Posterior vena cava (tissue), 2 donors: ENCODE measurements around the gene GOLGA5. TPM values are rescaled to one million over a fixed set of nuclear protein-coding genes. Genes with fewer than 3 reads are reported as not detected.
A peak's percentile ranks its signal among the peaks of the same experiment; 100 is the strongest.
"Not testable (repeated sequence)": the region's sequence is repeated elsewhere in the genome, so short reads cannot be mapped to it uniquely, and the experiment has no call there.

Experiments used
- DNase-seq: peaks from one replicate; pipeline ENCODE4 v3.0.0-alpha.2; 2020; ENCODE audit warnings: low spot score
- intact Hi-C, 2 donors: fragments of 100-400 bp; cut with DNase I; formaldehyde crosslinking; loops; one replicate each; pipeline versions ENCODE4 v1.14.1 to v1.14.2; 2022 to 2023
- total RNA-seq, 2 donors: library from RNA; stranded (reverse); fragmentation: NEBNext Ultra II Directional; extraction: Animal tissue kit (Norgen Biotek cat#: 25700); gene quantifications; one replicate each; pipeline ENCODE4 v1.2.1, GENCODE V29; 2021
- donor health status: DM: yes; HTN: yes; CAD: no.
- donor health status: DM: yes; HTN: yes; CAD: no.

Gene GOLGA5
- total RNA-seq, 2 donors from 2014 or later: 39.4 to 42.9 TPM

- intact Hi-C loops: no loop called here
- no peak for DNase-seq
These were observed 23.6 kb upstream of the GOLGA5 start for GRCh38 chr14:92770484-92770883.

GRCh38 chr14:92774572-92774971 is 19.5 kb upstream of the GOLGA5 start:
- DNase-seq: no peak
- intact Hi-C loops: no loop called here

- DNase-seq, intact Hi-C loops: not testable (repeated sequence)
These were observed 18.8 kb upstream of the GOLGA5 start for GRCh38 chr14:92775292-92775691.

- intact Hi-C loops: not testable (repeated sequence)
These were observed 15.1 kb upstream of the GOLGA5 start for GRCh38 chr14:92778868-92779565.

GRCh38 chr14:92780444-92781232 is 13.5 kb upstream of the GOLGA5 start:
- intact Hi-C loops: loop anchor here (5.0 to 10.0 kb wide), 3 partner anchors 66 to 96 kb away; no protein-coding TSS in a partner anchor

More at GRCh38 chr14:92778868-92779565, 15.1 kb upstream of the GOLGA5 start:
- not testable (repeated sequence) for DNase-seq

GRCh38 chr14:92781350-92781749 is 12.8 kb upstream of the GOLGA5 start:
- no peak for DNase-seq
- intact Hi-C loops: loop anchor here (5.0 to 10.0 kb wide), 3 partner anchors 67 to 97 kb away; no protein-coding TSS in a partner anchor

More at GRCh38 chr14:92780444-92781232, 13.5 kb upstream of the GOLGA5 start:
- no peak for DNase-seq

GRCh38 chr14:92783813-92784431 is 10.2 kb upstream of the GOLGA5 start:
- no peak for DNase-seq
- intact Hi-C loops: loop anchor here (5.0 to 10.0 kb wide), 3 partner anchors 69 to 99 kb away; no protein-coding TSS in a partner anchor

GRCh38 chr14:92785667-92786426 is 8.3 kb upstream of the GOLGA5 start:
- peak; percentile 84 for DNase-seq
- intact Hi-C loops: loop anchor here in 1 of 2 donors (10.0 kb wide), 2 partner anchors 71 to 101 kb away; no protein-coding TSS in a partner anchor

- DNase-seq: no peak
- intact Hi-C loops: loop anchor here in 1 of 2 donors (10.0 kb wide), 2 partner anchors 72 to 102 kb away; no protein-coding TSS in a partner anchor
These were observed 7.7 kb upstream of the GOLGA5 start for GRCh38 chr14:92786427-92786756.

GRCh38 chr14:92787554-92787953 is 6.6 kb upstream of the GOLGA5 start:
- intact Hi-C loops: loop anchor here in 1 of 2 donors (10.0 kb wide), 2 partner anchors 73 to 103 kb away; no protein-coding TSS in a partner anchor
- DNase-seq: no peak

- intact Hi-C loops: loop anchor here in 1 of 2 donors (10.0 kb wide), 2 partner anchors 75 to 105 kb away; no protein-coding TSS in a partner anchor
- no peak for DNase-seq
These were observed 4.5 kb upstream of the GOLGA5 start for GRCh38 chr14:92789457-92790089.

GRCh38 chr14:92792885-92793284 is 1.2 kb upstream of the GOLGA5 start:
- intact Hi-C loops: no loop called here
- DNase-seq: no peak

GRCh38 chr14:92794547-92794941 is 439 bp downstream of the GOLGA5 start:
- intact Hi-C loops: no loop called here
- no peak for DNase-seq

GRCh38 chr14:92794961-92795360 is 856 bp downstream of the GOLGA5 start:
- intact Hi-C loops: no loop called here

GRCh38 chr14:92797935-92798653 is 4.0 kb downstream of the GOLGA5 start:
- intact Hi-C loops: no loop called here
- no peak for DNase-seq

More at GRCh38 chr14:92794961-92795360, 856 bp downstream of the GOLGA5 start:
- no peak for DNase-seq

GRCh38 chr14:92798811-92799210 is 4.7 kb downstream of the GOLGA5 start:
- intact Hi-C loops: no loop called here
- DNase-seq: no peak

- no peak for DNase-seq
- intact Hi-C loops: no loop called here
These were observed 5.9 kb downstream of the GOLGA5 start for GRCh38 chr14:92800012-92800411.

GRCh38 chr14:92800525-92800924 is 6.4 kb downstream of the GOLGA5 start:
- intact Hi-C loops: no loop called here

More at GRCh38 chr14:92800525-92800924, 6.4 kb downstream of the GOLGA5 start:
- no peak for DNase-seq
